Neural crest cell (in vitro differentiated cells): ENCODE measurements around the gene DFFA. TPM values are rescaled to one million over a fixed set of nuclear protein-coding genes. Genes with fewer than 3 reads are reported as not detected.

Experiments used
- DNase-seq: peaks from one replicate; pipeline ENCODE4 v3.0.0; 2021; ENCODE audit warnings: low read depth, mixed read lengths, low spot score
- H3K27ac Mint-ChIP-seq: one replicate; pipeline ENCODE4 v1.8.0; 2021; ENCODE audit warnings: mild to moderate bottlenecking, mixed read lengths; ENCODE audit not compliant: unreplicated experiment
- H3K27me3 Mint-ChIP-seq: 2 replicates; pipeline ENCODE4 v1.8.0; 2021; ENCODE audit warnings: low read depth, mild to moderate bottlenecking, mixed read lengths
- H3K36me3 Mint-ChIP-seq: 2 replicates; pipeline ENCODE4 v1.8.0; 2021; ENCODE audit warnings: low read depth, mild to moderate bottlenecking, mixed read lengths
- H3K4me1 Mint-ChIP-seq: 2 replicates; pipeline ENCODE4 v1.8.0; 2021; ENCODE audit warnings: mixed read lengths
- H3K4me3 Mint-ChIP-seq: one replicate; pipeline ENCODE4 v1.8.0; 2021; ENCODE audit warnings: mild to moderate bottlenecking, mixed read lengths
- H3K9me3 Mint-ChIP-seq: 2 replicates; pipeline ENCODE4 v1.8.0; 2021; ENCODE audit warnings: mixed read lengths
- CTCF ChIP-seq: fragments of 200-600 bp; sonication (generic); conservative IDR thresholded peaks from 2 replicates; pipeline ENCODE4 v1.5.0; 2021; ENCODE audit warnings: antibody characterized with exemption, mild to moderate bottlenecking
- total RNA-seq: library from RNA; stranded (reverse); gene quantifications from 2 replicates; pipeline ENCODE4 v1.2.1, GENCODE V29; 2021

DFFA gene
- total RNA-seq, 1 donor from 2014 or later, result 54.0 TPM

- no peaks in the 10 kb centered on the region for H3K27me3 Mint-ChIP-seq
- no peak overlapping the region for H3K27ac Mint-ChIP-seq
- no peak for DNase-seq
- H3K4me1 Mint-ChIP-seq, result peaks cover 21% of the 10 kb centered on the region
- peaks cover 3% of the 10 kb centered on the region for H3K36me3 Mint-ChIP-seq
- no peak overlapping the region for H3K4me3 Mint-ChIP-seq
- no peak for TF ChIP-seq CTCF
- no peaks in the 10 kb centered on the region for H3K9me3 Mint-ChIP-seq
These were observed 25.4 kb downstream of the DFFA start for GRCh38 chr1:10446790-10447422.

- Mint-ChIP-seq H3K9me3 (no peaks in the 10 kb centered on the region), H3K27ac (no peak overlapping the region), H3K36me3 (peaks cover 3% of the 10 kb centered on the region), H3K27me3 (no peaks in the 10 kb centered on the region), H3K4me1 (peaks cover 3% of the 10 kb centered on the region), H3K4me3 (no peak overlapping the region)
- no peak for DNase-seq
- TF ChIP-seq CTCF, result no peak
These were observed 27.4 kb downstream of the DFFA start for GRCh38 chr1:10444795-10445397.

- no peak overlapping the region for H3K27ac Mint-ChIP-seq
- no peaks in the 10 kb centered on the region for H3K27me3 Mint-ChIP-seq
- TF ChIP-seq CTCF, result no peak
- H3K36me3 Mint-ChIP-seq, result peaks cover 3% of the 10 kb centered on the region
- no peaks in the 10 kb centered on the region for H3K9me3 Mint-ChIP-seq
- DNase-seq, result no peak
- H3K4me1 Mint-ChIP-seq, result no peaks in the 10 kb centered on the region
- H3K4me3 Mint-ChIP-seq, result no peak overlapping the region
These were observed 28.1 kb downstream of the DFFA start for GRCh38 chr1:10444248-10444647.

DNA sequence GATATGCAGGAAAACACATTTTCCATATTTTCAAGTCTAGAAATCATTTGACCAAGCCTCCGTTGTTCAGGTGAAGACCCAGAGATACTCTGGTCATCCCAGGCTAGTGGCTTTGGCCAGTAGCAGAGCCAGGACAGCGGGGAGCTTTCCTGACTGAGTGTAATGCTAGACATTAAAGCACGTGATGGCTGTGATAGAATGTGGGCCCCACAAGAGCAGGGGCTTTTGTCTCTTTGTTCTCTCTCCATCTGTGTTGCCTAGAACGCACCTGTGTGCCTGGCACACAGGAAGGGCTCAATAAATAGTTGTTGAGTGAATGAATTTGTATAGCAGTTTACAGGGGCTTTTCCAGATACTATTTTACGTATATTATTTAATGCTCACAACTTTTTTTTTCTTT lies 31.5 kb downstream of the DFFA start:
- no peak for DNase-seq
- Mint-ChIP-seq H3K36me3 (no peaks in the 10 kb centered on the region), H3K9me3 (no peaks in the 10 kb centered on the region), H3K4me3 (no peak overlapping the region), H3K27ac (no peak overlapping the region), H3K4me1 (peaks cover 6% of the 10 kb centered on the region), H3K27me3 (no peaks in the 10 kb centered on the region)
- TF ChIP-seq CTCF, result no peak

DNA sequence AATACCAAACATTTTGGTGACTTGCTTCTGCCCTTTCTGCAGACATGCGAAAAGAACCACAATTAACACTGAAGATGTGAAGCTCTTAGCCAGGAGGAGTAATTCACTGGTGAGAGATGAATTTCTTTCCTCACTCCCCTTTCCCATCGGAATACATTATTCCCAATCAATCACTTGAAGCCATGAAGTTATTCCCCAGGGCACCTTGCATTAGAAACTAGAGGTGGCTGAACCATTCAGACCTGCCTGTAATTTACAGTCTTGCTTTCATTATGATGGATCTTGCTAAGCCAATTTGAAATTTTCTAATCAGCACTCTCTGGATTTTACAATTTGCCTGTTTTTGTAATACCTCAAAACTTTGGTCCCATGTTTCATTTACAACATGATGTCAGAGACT lies 32.0 kb downstream of the DFFA start:
- Mint-ChIP-seq H3K4me3 (no peak overlapping the region), H3K27ac (no peak overlapping the region), H3K27me3 (no peaks in the 10 kb centered on the region), H3K4me1 (peaks cover 6% of the 10 kb centered on the region), H3K9me3 (no peaks in the 10 kb centered on the region), H3K36me3 (no peaks in the 10 kb centered on the region)
- no peak for DNase-seq
- no peak for TF ChIP-seq CTCF
